NCI-H2107 treated with DMSO at 0.1 percent for 48 hours (cell line): ENCODE data around the gene MPPED2.

Experiments
- DNase-seq: peaks from one replicate; lab custom pipeline; 2025; ENCODE audit not compliant: unreplicated experiment; lab: John Stamatoyannopoulos, UW

MPPED2 gene

GRCh38 chr11:30455025-30455424, 131.1 kb downstream of the MPPED2 start:
- DNase-seq, result no peak

GRCh38 chr11:30454541-30454940, 131.6 kb downstream of the MPPED2 start:
- no peak for DNase-seq

GRCh38 chr11:30454111-30454510, 132.0 kb downstream of the MPPED2 start:
- no peak for DNase-seq

- no peak for DNase-seq
Measured at GRCh38 chr11:30453705-30454104, 132.4 kb downstream of the MPPED2 start.

GRCh38 chr11:30452842-30453241, 133.3 kb downstream of the MPPED2 start:
- DNase-seq, result no peak

GRCh38 chr11:30452114-30452513, 134.0 kb downstream of the MPPED2 start:
- DNase-seq, result no peak

- DNase-seq, result no peak
Measured at GRCh38 chr11:30451626-30452025, 134.5 kb downstream of the MPPED2 start.

- DNase-seq, result no peak
Measured at GRCh38 chr11:30451167-30451566, 135.0 kb downstream of the MPPED2 start.

GRCh38 chr11:30447058-30447640, 139.0 kb downstream of the MPPED2 start:
- DNase-seq, result no peak

GRCh38 chr11:30446520-30446919, 139.6 kb downstream of the MPPED2 start:
- no peak for DNase-seq

- no peak for DNase-seq
Measured at GRCh38 chr11:30445056-30445455, 141.1 kb downstream of the MPPED2 start.

- no peak for DNase-seq
Measured at GRCh38 chr11:30440510-30440909, 145.6 kb downstream of the MPPED2 start.

GRCh38 chr11:30436801-30437200, 149.4 kb downstream of the MPPED2 start:
- no peak for DNase-seq

GRCh38 chr11:30435488-30435887, 150.7 kb downstream of the MPPED2 start:
- DNase-seq, result no peak

GRCh38 chr11:30434901-30435300, 151.3 kb downstream of the MPPED2 start:
- DNase-seq, result no peak

- DNase-seq, result no peak
Measured at GRCh38 chr11:30433831-30434230, 152.3 kb downstream of the MPPED2 start.

- no peak for DNase-seq
Measured at GRCh38 chr11:30432716-30433115, 153.4 kb downstream of the MPPED2 start.

GRCh38 chr11:30432178-30432577, 154.0 kb downstream of the MPPED2 start:
- DNase-seq, result no peak

- no peak for DNase-seq
Measured at GRCh38 chr11:30431127-30431814, 154.9 kb downstream of the MPPED2 start.

GRCh38 chr11:30429550-30429949, 156.6 kb downstream of the MPPED2 start:
- DNase-seq, result no peak

GRCh38 chr11:30426781-30427180, 159.4 kb downstream of the MPPED2 start:
- no peak for DNase-seq

- DNase-seq, result no peak
Measured at GRCh38 chr11:30424844-30425243, 161.3 kb downstream of the MPPED2 start.

- DNase-seq, result no peak
Measured at GRCh38 chr11:30424321-30424720, 161.8 kb downstream of the MPPED2 start.
